Mucosa of rectum (tissue), 2 donors: ENCODE results near the gene MPEG1.
A peak's percentile ranks its signal among the peaks of the same experiment; 100 is the strongest.

Experiments used
- H3K27ac ChIP-seq, 2 donors: one replicate each; pipeline ENCODE4 v1.7.0; 2013; ENCODE audit warnings: inconsistent platforms in 2 of 2, low read depth in 2 of 2, low read length in 2 of 2
- H3K27me3 ChIP-seq, 2 donors: one replicate each; pipeline ENCODE4 v1.7.0; 2013; ENCODE audit warnings: low read length in 2 of 2; ENCODE audit not compliant: control insufficient read depth in 2 of 2, insufficient read depth in 2 of 2
- H3K36me3 ChIP-seq, 2 donors: one replicate each; pipeline ENCODE4 v1.7.0; 2013; ENCODE audit warnings: low read length in 2 of 2; ENCODE audit not compliant: control insufficient read depth in 2 of 2, insufficient read depth in 2 of 2
- H3K4me1 ChIP-seq, 2 donors: one replicate each; pipeline ENCODE4 v1.7.0; 2013; ENCODE audit warnings: low read length in 2 of 2, mild to moderate bottlenecking in 1 of 2; ENCODE audit not compliant: control insufficient read depth in 2 of 2, insufficient read depth in 2 of 2
- H3K4me3 ChIP-seq, 2 donors: one replicate each; pipeline ENCODE4 v1.7.0; 2013; ENCODE audit warnings: low read length in 2 of 2
- H3K9ac ChIP-seq, 2 donors: one replicate each; pipeline ENCODE4 v1.7.0; 2013; ENCODE audit warnings: low read length in 2 of 2, low read depth in 1 of 2, mild to moderate bottlenecking in 1 of 2
- H3K9me3 ChIP-seq, 2 donors: one replicate each; pipeline ENCODE4 v1.7.0; 2013; ENCODE audit warnings: low read length in 2 of 2; ENCODE audit not compliant: control insufficient read depth in 2 of 2
- donor health status: healthy.
- donor health status: Normal muscosa, but diverticular disease.

MPEG1 gene

DNA sequence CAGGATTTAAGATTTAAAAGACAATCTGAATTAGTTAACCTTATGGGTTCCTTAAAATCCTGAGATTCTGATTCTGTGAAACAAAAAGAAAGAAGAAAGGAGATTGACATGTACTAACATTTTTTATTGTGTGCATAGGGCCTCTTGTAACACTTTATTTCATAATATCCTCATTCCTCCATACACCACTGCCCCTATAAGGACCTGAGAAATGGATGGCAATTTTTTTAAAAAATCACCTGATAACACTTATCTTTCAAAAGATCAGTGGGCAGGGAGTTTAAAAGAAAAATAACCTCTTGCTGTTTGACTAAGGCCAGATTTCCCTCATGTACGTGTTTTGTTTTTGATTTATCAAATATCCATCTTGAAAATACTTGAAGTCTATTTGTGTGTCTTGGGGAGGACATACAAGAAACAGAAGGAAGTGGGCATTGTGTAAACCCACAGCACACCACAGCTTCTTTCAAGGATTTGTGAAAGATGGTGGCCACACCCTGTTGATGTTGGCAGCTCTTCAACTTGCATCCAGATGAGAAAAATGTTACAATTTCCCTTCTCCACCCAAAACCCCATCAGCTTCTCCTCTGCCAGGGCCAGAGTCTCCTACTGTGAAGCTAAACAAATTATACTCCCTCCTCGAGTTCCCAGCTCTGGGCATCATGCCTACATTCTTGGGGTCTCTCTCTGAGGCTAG lies 35.0 kb upstream of the MPEG1 start:
- no peak overlapping the region for H3K9ac ChIP-seq
- no peaks in the 10 kb centered on the region for H3K27me3 ChIP-seq
- H3K27ac ChIP-seq, result no peak overlapping the region
- H3K36me3 ChIP-seq, result no peaks in the 10 kb centered on the region
- H3K9me3 ChIP-seq, result no peaks in the 10 kb centered on the region
- H3K4me1 ChIP-seq, result no peaks in the 10 kb centered on the region
- no peak overlapping the region for H3K4me3 ChIP-seq

DNA sequence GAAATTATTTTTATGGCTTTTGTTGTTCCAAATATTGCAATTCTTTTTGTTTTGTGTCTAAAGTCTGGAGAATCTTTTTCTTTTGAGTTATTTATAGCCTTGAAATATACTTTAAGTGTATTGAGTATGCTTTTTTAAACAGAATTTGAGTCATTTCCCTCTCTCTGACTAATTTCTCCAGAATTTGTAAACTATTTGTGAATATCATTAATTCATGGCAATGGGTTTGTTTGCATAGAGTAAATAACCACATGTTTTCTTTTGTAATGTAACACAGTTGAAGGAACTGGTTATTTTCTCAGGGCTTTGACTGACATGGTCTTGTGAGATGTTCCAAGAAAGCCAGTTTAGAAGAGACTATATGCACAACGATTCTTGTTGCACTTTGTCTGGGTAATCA lies 30.9 kb upstream of the MPEG1 start:
- Histone ChIP-seq H3K9ac (no peak overlapping the region), H3K4me3 (no peak overlapping the region), H3K27ac (no peak overlapping the region), H3K36me3 (no peaks in the 10 kb centered on the region), H3K27me3 (no peaks in the 10 kb centered on the region), H3K9me3 (no peaks in the 10 kb centered on the region), H3K4me1 (no peaks in the 10 kb centered on the region)

GRCh38 chr11:59240322-59240721 lies 27.6 kb upstream of the MPEG1 start:
- Histone ChIP-seq H3K9me3 (no peaks in the 10 kb centered on the region), H3K9ac (no peak overlapping the region), H3K4me1 (no peaks in the 10 kb centered on the region), H3K27ac (no peak overlapping the region), H3K27me3 (no peaks in the 10 kb centered on the region), H3K36me3 (no peaks in the 10 kb centered on the region), H3K4me3 (no peak overlapping the region)

DNA sequence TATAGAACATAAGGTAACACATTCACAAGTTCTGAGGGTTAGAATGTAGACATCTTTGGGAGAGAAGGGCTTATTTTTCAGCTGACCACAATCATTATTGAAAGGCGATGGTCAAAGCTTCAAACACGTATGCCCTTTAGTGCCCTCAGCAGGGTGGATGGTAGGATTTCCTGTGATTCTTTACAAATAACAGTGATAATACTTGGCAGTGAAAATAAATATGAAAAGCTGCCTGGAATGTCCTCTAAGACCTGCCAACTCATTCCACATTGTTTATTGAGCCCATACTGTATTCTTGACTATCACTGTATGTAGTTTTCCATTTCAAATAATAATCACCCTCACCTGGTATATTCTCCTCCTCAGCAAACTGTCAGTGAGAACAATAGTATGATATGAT lies 13.7 kb upstream of the MPEG1 start:
- Histone ChIP-seq H3K27me3 (peaks cover 0 to 2% of the 10 kb centered on the region in 2 donors), H3K4me1 (peaks cover 6% of the 10 kb centered on the region in 2 donors), H3K9ac (no peak overlapping the region), H3K27ac (no peak overlapping the region), H3K9me3 (no peaks in the 10 kb centered on the region), H3K4me3 (no peak overlapping the region), H3K36me3 (no peaks in the 10 kb centered on the region)

DNA sequence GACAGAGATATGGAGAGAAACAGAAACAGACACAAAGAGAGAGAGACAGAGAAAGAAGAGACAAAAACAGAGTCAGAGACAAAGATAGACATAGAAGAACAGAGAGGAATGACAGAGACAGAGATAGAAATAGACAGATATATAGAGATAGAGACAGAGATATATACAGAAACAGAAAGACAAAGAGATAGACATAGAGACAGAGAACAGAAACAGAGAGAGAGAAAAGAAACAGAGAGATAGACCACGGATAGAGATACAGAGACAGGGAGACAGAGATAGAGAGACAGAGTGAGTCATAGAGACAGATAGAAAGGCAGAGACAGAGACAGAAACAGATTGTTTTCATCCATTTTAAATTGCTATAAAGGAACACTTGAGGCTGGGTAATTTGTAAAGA lies 12.3 kb upstream of the MPEG1 start:
- Histone ChIP-seq H3K36me3 (no peaks in the 10 kb centered on the region), H3K9me3 (no peaks in the 10 kb centered on the region), H3K27ac (peak overlapping the region; percentile 54 to 78), H3K27me3 (peaks cover 0 to 2% of the 10 kb centered on the region in 2 donors), H3K4me3 (no peak overlapping the region), H3K9ac (no peak overlapping the region), H3K4me1 (peaks cover 6% of the 10 kb centered on the region in 2 donors)

DNA sequence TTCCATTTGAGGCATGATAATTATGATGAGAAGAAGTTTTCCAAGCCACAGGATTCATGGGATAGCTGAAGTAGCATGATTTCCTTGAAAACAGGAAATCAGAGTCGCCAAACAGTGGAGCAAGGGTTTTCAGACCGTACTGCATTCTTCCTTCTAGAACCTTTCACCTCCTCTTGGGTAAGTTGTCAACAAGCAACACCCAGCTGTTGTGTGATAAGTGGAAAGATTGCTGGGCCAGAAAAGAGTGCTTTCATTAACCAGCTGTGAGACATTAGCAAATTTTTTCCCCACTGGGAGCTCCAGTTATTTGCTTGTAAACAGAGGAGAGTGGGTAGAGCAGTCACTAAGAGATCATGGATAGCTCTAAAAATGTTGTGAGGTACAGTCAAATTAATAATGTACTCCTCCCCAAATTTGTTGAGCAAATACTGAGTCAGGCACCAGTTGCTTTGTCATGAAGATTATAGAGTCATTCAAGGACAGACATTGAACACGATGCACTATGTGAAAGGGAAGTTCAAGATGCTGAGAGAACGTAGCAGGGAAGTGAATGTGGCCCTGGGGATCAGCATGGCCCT lies 11.7 kb upstream of the MPEG1 start:
- Histone ChIP-seq H3K4me1 (peaks cover 6 to 8% of the 10 kb centered on the region in 2 donors), H3K27ac (peak overlapping the region; percentile 54 to 78)

GRCh38 chr11:59223611-59224010 lies 10.9 kb upstream of the MPEG1 start:
- H3K4me3 ChIP-seq, result no peak overlapping the region
- H3K36me3 ChIP-seq, result no peaks in the 10 kb centered on the region
- H3K9ac ChIP-seq, result no peak overlapping the region
- H3K4me1 ChIP-seq, result peaks cover 6 to 8% of the 10 kb centered on the region in 2 donors
- H3K9me3 ChIP-seq, result no peaks in the 10 kb centered on the region
- peak overlapping the region; percentile 34 to 78 for H3K27ac ChIP-seq
- peaks cover 0 to 2% of the 10 kb centered on the region in 2 donors for H3K27me3 ChIP-seq

More for the DNA sequence above, 11.7 kb upstream of the MPEG1 start:
- H3K9me3 ChIP-seq, result no peaks in the 10 kb centered on the region
- H3K9ac ChIP-seq, result no peak overlapping the region
- no peak overlapping the region for H3K4me3 ChIP-seq
- peaks cover 0 to 2% of the 10 kb centered on the region in 2 donors for H3K27me3 ChIP-seq
- no peaks in the 10 kb centered on the region for H3K36me3 ChIP-seq

DNA sequence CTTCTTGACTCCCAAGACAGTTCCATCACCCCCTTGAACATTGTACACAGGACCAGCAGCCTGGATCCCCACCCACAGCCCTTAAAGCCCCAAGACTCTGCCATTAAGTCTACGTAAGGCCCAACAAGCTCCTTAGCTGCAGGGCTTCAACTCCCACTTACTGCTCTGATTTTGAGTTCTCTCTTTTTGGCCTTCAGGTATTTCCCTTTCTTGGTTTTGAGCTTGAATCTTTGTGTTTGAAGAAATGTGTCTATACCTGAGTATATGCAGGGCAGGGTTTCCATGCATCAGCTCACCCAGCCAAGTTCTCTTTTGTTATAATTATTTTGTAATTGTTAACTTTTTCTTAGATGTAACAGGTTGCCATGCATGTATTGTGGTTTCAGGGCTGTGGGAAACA lies 10.4 kb upstream of the MPEG1 start:
- Histone ChIP-seq H3K4me1 (peaks cover 6 to 8% of the 10 kb centered on the region in 2 donors), H3K4me3 (no peak overlapping the region), H3K9ac (no peak overlapping the region), H3K9me3 (no peaks in the 10 kb centered on the region), H3K36me3 (no peaks in the 10 kb centered on the region), H3K27me3 (peaks cover 0 to 2% of the 10 kb centered on the region in 2 donors), H3K27ac (peak overlapping the region in 1 of 2 donors; percentile 78)

DNA sequence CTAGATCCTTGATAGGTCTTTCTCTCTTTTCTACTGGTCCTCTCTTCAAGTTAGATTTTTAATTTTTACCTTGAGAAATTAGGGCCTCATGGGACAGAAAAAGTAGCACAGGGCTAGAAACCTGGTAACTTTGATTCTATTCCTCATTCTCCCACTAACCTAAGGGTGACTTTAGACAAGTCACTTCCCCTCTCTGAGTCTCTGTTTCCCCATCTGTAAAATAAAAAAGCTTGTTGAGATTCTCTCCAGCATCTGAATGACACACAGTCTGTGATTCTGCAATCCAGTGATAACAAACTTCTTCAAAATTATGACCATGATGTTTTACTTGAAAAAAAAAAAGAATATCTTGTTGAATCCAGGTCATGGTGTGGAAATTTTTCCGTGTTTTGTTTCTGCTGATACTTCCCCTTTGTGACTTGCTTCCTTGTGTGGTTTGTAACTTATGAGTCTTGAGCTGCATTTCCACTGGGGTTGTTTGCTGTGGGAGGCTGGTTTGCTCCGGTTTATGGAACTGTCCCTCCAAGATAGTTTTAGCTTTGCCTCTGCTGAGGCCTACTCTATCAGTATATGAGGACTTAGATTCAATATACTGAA lies 9.8 kb upstream of the MPEG1 start:
- peak overlapping the region; percentile 19 to 59 for H3K27ac ChIP-seq
- no peak overlapping the region for H3K9ac ChIP-seq
- no peak overlapping the region for H3K4me3 ChIP-seq
- peaks cover 0 to 2% of the 10 kb centered on the region in 2 donors for H3K27me3 ChIP-seq
- peaks cover 6 to 8% of the 10 kb centered on the region in 2 donors for H3K4me1 ChIP-seq
- no peaks in the 10 kb centered on the region for H3K36me3 ChIP-seq
- no peaks in the 10 kb centered on the region for H3K9me3 ChIP-seq

- Histone ChIP-seq H3K36me3 (no peaks in the 10 kb centered on the region), H3K9ac (no peak overlapping the region), H3K4me3 (no peak overlapping the region), H3K9me3 (no peaks in the 10 kb centered on the region), H3K4me1 (peaks cover 6 to 13% of the 10 kb centered on the region in 2 donors), H3K27ac (peak overlapping the region in 1 of 2 donors; percentile 13), H3K27me3 (peaks cover 0 to 2% of the 10 kb centered on the region in 2 donors)
These were observed 8.7 kb upstream of the MPEG1 start for GRCh38 chr11:59221441-59221840.
